HL-60 (cell line): ENCODE results near the gene NRIP1.

Experiments used
- CTCF ChIP-seq: IDR thresholded peaks from one replicate; pipeline ENCODE4 v1.5.1; 2011; ENCODE audit warnings: low read length, control low read depth, inconsistent platforms; ENCODE audit not compliant: insufficient read depth
- POLR2AphosphoS5 ChIP-seq: IDR thresholded peaks from 2 replicates; pipeline ENCODE4 v1.6.1; 2012; ENCODE audit warnings: low read depth
- SPI1 ChIP-seq: IDR thresholded peaks from 2 replicates; pipeline ENCODE4 v1.6.1; 2012; ENCODE audit warnings: low read depth, mild to moderate bottlenecking, borderline replicate concordance

GRCh38 chr21:14981246-14981645, 83.6 kb downstream of the NRIP1 start:
- TF ChIP-seq CTCF = no peak
- TF ChIP-seq POLR2AphosphoS5 = no peak
- no peak for TF ChIP-seq SPI1
